Mucosa of descending colon (tissue), 3 donors: ENCODE results near the gene CFAP251. TPM values are rescaled to one million over a fixed set of nuclear protein-coding genes. Genes with fewer than 3 reads are reported as not detected.

Experiments
- ATAC-seq: fragments of 200-7000 bp; cut with Tn5 transposase; one replicate; pipeline ENCODE4 v1.9.1; 2020; ENCODE audit warnings: mild to moderate bottlenecking, moderate library complexity
- DNase-seq, 3 donors: peaks; one replicate each; pipeline ENCODE4 v3.0.0-alpha.2; 2020
- H3K36me3 ChIP-seq: fragments of 200-600 bp; one replicate; pipeline ENCODE4 v1.8.0; 2021; ENCODE audit warnings: low read depth, mild to moderate bottlenecking
- H3K4me1 ChIP-seq: fragments of 200-600 bp; one replicate; pipeline ENCODE4 v1.8.0; 2021; ENCODE audit warnings: low read depth, mild to moderate bottlenecking
- H3K4me3 ChIP-seq: fragments of 200-600 bp; one replicate; pipeline ENCODE4 v1.8.0; 2021; ENCODE audit warnings: mild to moderate bottlenecking
- H3K9me3 ChIP-seq: fragments of 200-600 bp; one replicate; pipeline ENCODE4 v1.8.0; 2021; ENCODE audit warnings: mild to moderate bottlenecking
- CTCF ChIP-seq: fragments of 200-600 bp; IDR thresholded peaks from one replicate; pipeline ENCODE4 v1.8.0; 2022; ENCODE audit warnings: antibody characterized with exemption, mild to moderate bottlenecking
- intact Hi-C, 2 donors: fragments of 100-400 bp; cut with DNase I in 1 of 2; cut with micrococcal nuclease in 1 of 2; formaldehyde crosslinking; loops; one replicate each; pipeline versions ENCODE4 v1.11.0 to v1.11.1; 2022; cut with DNase I, micrococcal nuclease
- total RNA-seq, 3 donors: library from RNA; stranded (reverse); fragmentation: NEBNext Ultra II Directional in 2 of 3; extraction: Animal tissue kit (Norgen Biotek cat#: 25700) in 2 of 3; gene quantifications; one replicate each; pipeline versions ENCODE4 v1.2.1 to v1.2.4, GENCODE V29; 2021 to 2023
- donor health status: DM: no; HTN: no; CAD: no; lungs with moderate emphysema.
- donor health status: DM: no; HTN: no; CAD: no.
- donor health status: DM: no; HTN: yes; CAD: no.

The CFAP251 gene
- total RNA-seq, 3 donors from 2014 or later: 0.14 to 0.92 (median 0.55) TPM

DNA sequence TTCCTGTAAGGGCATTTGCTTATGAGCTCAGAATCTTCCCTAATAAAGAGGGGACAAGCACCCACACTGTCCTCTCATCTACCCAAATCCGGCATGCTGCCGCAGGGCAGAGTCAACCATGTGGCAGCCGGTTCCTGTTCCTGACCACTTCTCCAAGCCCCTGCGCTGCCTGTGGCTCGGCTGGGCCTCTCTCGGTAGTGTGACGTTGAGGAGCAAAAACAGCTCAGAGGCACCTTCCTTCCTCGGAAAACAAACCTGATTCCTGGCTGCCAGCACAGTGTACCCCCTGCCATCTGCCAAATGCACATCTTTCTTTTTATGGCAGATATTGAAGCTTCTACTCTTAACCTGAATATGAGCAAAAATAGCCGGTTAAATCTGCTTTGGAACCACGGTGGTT, 50.5 kb downstream of the CFAP251 start:
- ATAC-seq (peak; percentile 43), DNase-seq (peak; percentile 21 to 57 (median 32))
- H3K4me1 ChIP-seq: no peaks in the 10 kb centered on the region
- H3K4me3 ChIP-seq: no peak overlapping the region
- intact Hi-C loops: no loop called here
- no peaks in the 10 kb centered on the region for H3K36me3 ChIP-seq
- no peak for TF ChIP-seq CTCF
- peaks cover 7% of the 10 kb centered on the region for H3K9me3 ChIP-seq

- intact Hi-C loops: no loop called here
- ATAC-seq (no peak), DNase-seq (no peak)
- Histone ChIP-seq H3K36me3 (no peaks in the 10 kb centered on the region), H3K4me3 (no peak overlapping the region), H3K4me1 (no peaks in the 10 kb centered on the region), H3K9me3 (peaks cover 7% of the 10 kb centered on the region)
- TF ChIP-seq CTCF: no peak
Measured at GRCh38 chr12:121969726-121970125, 51.3 kb downstream of the CFAP251 start.

GRCh38 chr12:121970581-121971300, 52.3 kb downstream of the CFAP251 start:
- H3K4me3 ChIP-seq: no peak overlapping the region
- DNase-seq: no peak
- ATAC-seq: no peak
- no peak for TF ChIP-seq CTCF
- intact Hi-C loops: no loop called here
- H3K4me1 ChIP-seq: no peaks in the 10 kb centered on the region
- H3K9me3 ChIP-seq: peaks cover 7% of the 10 kb centered on the region
- H3K36me3 ChIP-seq: no peaks in the 10 kb centered on the region

- no peak for ATAC-seq
- intact Hi-C loops: no loop called here
- TF ChIP-seq CTCF: no peak
Measured at GRCh38 chr12:121974026-121974985, 55.9 kb downstream of the CFAP251 start.

GRCh38 chr12:121975021-121975420, 56.6 kb downstream of the CFAP251 start:
- DNase-seq: no peak
- Histone ChIP-seq H3K36me3 (no peaks in the 10 kb centered on the region), H3K4me3 (no peak overlapping the region), H3K4me1 (no peaks in the 10 kb centered on the region), H3K9me3 (peaks cover 7% of the 10 kb centered on the region)
- intact Hi-C loops: no loop called here
- no peak for ATAC-seq
- no peak for TF ChIP-seq CTCF

More at GRCh38 chr12:121974026-121974985, 55.9 kb downstream of the CFAP251 start:
- H3K4me3 ChIP-seq: no peak overlapping the region
- H3K36me3 ChIP-seq: no peaks in the 10 kb centered on the region
- no peak for DNase-seq
- peaks cover 7% of the 10 kb centered on the region for H3K9me3 ChIP-seq
- H3K4me1 ChIP-seq: no peaks in the 10 kb centered on the region
